CD4-positive, alpha-beta T cell treated with Interleukin-12 subunit alpha and Interleukin-12 subunit beta, for 1 hour (primary cell): ENCODE results near the gene DHX36.
A peak's percentile ranks its signal among the peaks of the same experiment; 100 is the strongest.

Experiments used
- DNase-seq: peaks from one replicate; pipeline ENCODE4 v3.0.0-alpha.2; 2020

Gene DHX36

GRCh38 chr3:154275965-154276364 is 48.3 kb downstream of the DHX36 start:
- no peak for DNase-seq

- no peak for DNase-seq
Observed at GRCh38 chr3:154275292-154275691, 49.0 kb downstream of the DHX36 start.

- DNase-seq, result no peak
Observed at GRCh38 chr3:154274348-154274747, 49.9 kb downstream of the DHX36 start.

GRCh38 chr3:154273381-154273780 is 50.9 kb downstream of the DHX36 start:
- no peak for DNase-seq

GRCh38 chr3:154254527-154254926 is 69.8 kb downstream of the DHX36 start:
- DNase-seq, result no peak

GRCh38 chr3:154252759-154253638 is 71.3 kb downstream of the DHX36 start:
- peak; percentile 54 for DNase-seq

- no peak for DNase-seq
Observed at GRCh38 chr3:154251610-154252009, 72.7 kb downstream of the DHX36 start.

GRCh38 chr3:154250291-154250690 is 74.0 kb downstream of the DHX36 start:
- DNase-seq, result no peak

- no peak for DNase-seq
Observed at GRCh38 chr3:154247806-154248415, 76.4 kb downstream of the DHX36 start.

GRCh38 chr3:154244644-154245043 is 79.6 kb downstream of the DHX36 start:
- DNase-seq, result no peak

GRCh38 chr3:154243353-154243752 is 80.9 kb downstream of the DHX36 start:
- no peak for DNase-seq

- DNase-seq, result no peak
Observed at GRCh38 chr3:154242766-154243165, 81.5 kb downstream of the DHX36 start.

GRCh38 chr3:154241496-154241895 is 82.8 kb downstream of the DHX36 start:
- no peak for DNase-seq

- no peak for DNase-seq
Observed at GRCh38 chr3:154240235-154240634, 84.1 kb downstream of the DHX36 start.

GRCh38 chr3:154236331-154236730 is 88.0 kb downstream of the DHX36 start:
- no peak for DNase-seq

- DNase-seq, result no peak
Observed at GRCh38 chr3:154235330-154235729, 89.0 kb downstream of the DHX36 start.

- DNase-seq, result no peak
Observed at GRCh38 chr3:154229217-154229590, 95.1 kb downstream of the DHX36 start.

- DNase-seq, result no peak
Observed at GRCh38 chr3:154228561-154229216, 95.6 kb downstream of the DHX36 start.

GRCh38 chr3:154227531-154227930 is 96.8 kb downstream of the DHX36 start:
- DNase-seq, result no peak

- no peak for DNase-seq
Observed at GRCh38 chr3:154225536-154225935, 98.8 kb downstream of the DHX36 start.

GRCh38 chr3:154224866-154225265 is 99.4 kb downstream of the DHX36 start:
- DNase-seq, result no peak

- DNase-seq, result no peak
Observed at GRCh38 chr3:154224366-154224765, 99.9 kb downstream of the DHX36 start.

GRCh38 chr3:154223519-154223918 is 100.8 kb downstream of the DHX36 start:
- no peak for DNase-seq
